HG03039 (cell line): ENCODE results near the gene SPART.
A peak's percentile ranks its signal among the peaks of the same experiment; 100 is the strongest.
"Not testable (repeated sequence)": the region's sequence is repeated elsewhere in the genome, so short reads cannot be mapped to it uniquely, and the experiment has no call there.

ENCODE experiments used
- ATAC-seq: cut with Tn5 transposase; IDR thresholded peaks from one replicate; pipeline ENCODE4 v1.9.1; 2021; ENCODE audit warnings: mild to moderate bottlenecking, moderate library complexity; ENCODE audit not compliant: unreplicated experiment

The SPART gene

GRCh38 chr13:36323408-36323807 lies 22.8 kb downstream of the SPART start:
- no peak for ATAC-seq

- not testable (repeated sequence) for ATAC-seq
Measured at GRCh38 chr13:36319793-36320192, 26.4 kb downstream of the SPART start.

- no peak for ATAC-seq
Measured at GRCh38 chr13:36313047-36313969, 32.9 kb downstream of the SPART start.

- no peak for ATAC-seq
Measured at GRCh38 chr13:36310417-36311108, 35.6 kb downstream of the SPART start.

GRCh38 chr13:36302289-36302688 lies 43.9 kb downstream of the SPART start:
- no peak for ATAC-seq

- not testable (repeated sequence) for ATAC-seq
Measured at GRCh38 chr13:36299469-36299868, 46.7 kb downstream of the SPART start.

GRCh38 chr13:36298535-36299068 lies 47.6 kb downstream of the SPART start:
- no peak for ATAC-seq

- ATAC-seq = peak; percentile 59
Measured at GRCh38 chr13:36297366-36298338, 48.5 kb downstream of the SPART start, which contains the start of gene CCDC169. Gene CCDC169 (minus strand): TSS chr13:36297814. CDS start chr13:36297719, 95 bp downstream.

GRCh38 chr13:36294096-36294495 lies 52.1 kb downstream of the SPART start:
- no peak for ATAC-seq

GRCh38 chr13:36293497-36293896 lies 52.7 kb downstream of the SPART start:
- ATAC-seq = no peak

- no peak for ATAC-seq
Measured at GRCh38 chr13:36288794-36289391, 57.3 kb downstream of the SPART start.

GRCh38 chr13:36286006-36286405 lies 60.2 kb downstream of the SPART start:
- no peak for ATAC-seq

GRCh38 chr13:36282821-36283432 lies 63.3 kb downstream of the SPART start:
- ATAC-seq = no peak

GRCh38 chr13:36275190-36276002 lies 70.8 kb downstream of the SPART start:
- ATAC-seq = no peak

- no peak for ATAC-seq
Measured at GRCh38 chr13:36273431-36273830, 72.8 kb downstream of the SPART start.

GRCh38 chr13:36261976-36262375 lies 84.2 kb downstream of the SPART start:
- no peak for ATAC-seq

- ATAC-seq = no peak
Measured at GRCh38 chr13:36261011-36261410, 85.2 kb downstream of the SPART start.

GRCh38 chr13:36259361-36260137 lies 86.6 kb downstream of the SPART start:
- no peak for ATAC-seq
